H9 (cell line): Measurements from ENCODE around the gene CMYA5. TPM values are rescaled to one million over a fixed set of nuclear protein-coding genes. Genes with fewer than 3 reads are reported as not detected.
A peak's percentile ranks its signal among the peaks of the same experiment; 100 is the strongest.

Experiments used
- DNase-seq: peaks from one replicate; pipeline ENCODE4 v3.0.0-alpha.2; 2017
- H2AFZ ChIP-seq: one replicate; pipeline ENCODE4 v1.6.1; 2013; ENCODE audit warnings: mild to moderate bottlenecking, low read length, control low read depth, moderate library complexity
- H2AK5ac ChIP-seq: 2 replicates; pipeline ENCODE4 v1.6.1; 2013; ENCODE audit warnings: low read length, control low read depth, mixed read lengths; ENCODE audit not compliant: insufficient read length
- H2BK120ac ChIP-seq: one replicate; pipeline ENCODE4 v1.6.1; 2013; ENCODE audit warnings: low read depth, mild to moderate bottlenecking, low read length, control low read depth, inconsistent platforms; ENCODE audit not compliant: poor library complexity, severe bottlenecking
- H2BK12ac ChIP-seq: 2 replicates; pipeline ENCODE4 v1.6.1; 2013; ENCODE audit warnings: low read length, control low read depth, mixed read lengths, low read depth; ENCODE audit not compliant: insufficient read length
- H2BK15ac ChIP-seq: 2 replicates; pipeline ENCODE4 v1.6.1; 2013; ENCODE audit warnings: low read depth, low read length, control low read depth
- H2BK20ac ChIP-seq: one replicate; pipeline ENCODE4 v1.6.1; 2013; ENCODE audit warnings: low read depth, mild to moderate bottlenecking, low read length, control low read depth, inconsistent platforms; ENCODE audit not compliant: poor library complexity, severe bottlenecking
- H2BK5ac ChIP-seq: 2 replicates; pipeline ENCODE4 v1.6.1; 2013; ENCODE audit warnings: low read length, control low read depth, mixed read lengths; ENCODE audit not compliant: insufficient read length
- H3K14ac ChIP-seq: 2 replicates; pipeline ENCODE4 v1.6.1; 2013; ENCODE audit warnings: low read length, control low read depth; ENCODE audit not compliant: insufficient read depth
- H3K18ac ChIP-seq: 2 replicates; pipeline ENCODE4 v1.6.1; 2013; ENCODE audit warnings: low read depth, mild to moderate bottlenecking, mixed read lengths, low read length, control low read depth; ENCODE audit not compliant: insufficient read length
- H3K23ac ChIP-seq: 2 replicates; pipeline ENCODE4 v1.6.1; 2013; ENCODE audit warnings: low read length, control low read depth, mixed read lengths, low read depth; ENCODE audit not compliant: insufficient read length
- H3K23me2 ChIP-seq: 2 replicates; pipeline ENCODE4 v1.6.1; 2013; ENCODE audit warnings: low read depth, mild to moderate bottlenecking, mixed read lengths, low read length, control low read depth; ENCODE audit not compliant: insufficient read length, poor library complexity, severe bottlenecking
- H3K27ac ChIP-seq: 2 replicates; pipeline ENCODE4 v1.5.1; 2013; ENCODE audit warnings: low read length, control low read depth, mixed read lengths, low read depth; ENCODE audit not compliant: insufficient read length
- H3K27me3 ChIP-seq: 2 replicates; pipeline ENCODE4 v1.6.1; 2013; ENCODE audit warnings: low read length, control low read depth, inconsistent platforms; ENCODE audit not compliant: insufficient read depth
- H3K4ac ChIP-seq: 2 replicates; pipeline ENCODE4 v1.6.1; 2013; ENCODE audit warnings: low read depth, mild to moderate bottlenecking, control low read depth, inconsistent platforms, low read length, moderate library complexity
- H3K4me1 ChIP-seq: 2 replicates; pipeline ENCODE4 v1.6.1; 2013; ENCODE audit warnings: low read length, control low read depth, inconsistent platforms; ENCODE audit not compliant: insufficient read depth
- H3K4me2 ChIP-seq: 2 replicates; pipeline ENCODE4 v1.6.1; 2013; ENCODE audit warnings: low read length, control low read depth, mixed read lengths; ENCODE audit not compliant: insufficient read length, insufficient read depth
- H3K56ac ChIP-seq: 2 replicates; pipeline ENCODE4 v1.6.1; 2013; ENCODE audit warnings: low read depth, mild to moderate bottlenecking, mixed read lengths, low read length, control low read depth; ENCODE audit not compliant: insufficient read length
- H3K79me1 ChIP-seq: 2 replicates; pipeline ENCODE4 v1.6.1; 2013; ENCODE audit warnings: low read depth, mild to moderate bottlenecking, moderate library complexity, low read length, control low read depth, inconsistent platforms; ENCODE audit not compliant: insufficient read depth, poor library complexity, severe bottlenecking
- H3K79me2 ChIP-seq: 2 replicates; pipeline ENCODE4 v1.6.1; 2013; ENCODE audit warnings: low read length, control low read depth, inconsistent platforms; ENCODE audit not compliant: insufficient read depth
- H3K9ac ChIP-seq: 2 replicates; pipeline ENCODE4 v1.6.1; 2013; ENCODE audit warnings: low read length, control low read depth, mixed read lengths; ENCODE audit not compliant: insufficient read length; ENCODE audit errors: extremely low read depth
- H3K9me3 ChIP-seq: one replicate; pipeline ENCODE4 v1.6.1; 2013; ENCODE audit warnings: low read depth, low read length, inconsistent platforms; ENCODE audit not compliant: control insufficient read depth
- H3T11ph ChIP-seq: one replicate; pipeline ENCODE4 v1.6.1; 2013; ENCODE audit warnings: mild to moderate bottlenecking, low read length, control low read depth, inconsistent platforms
- H4K20me1 ChIP-seq: one replicate; pipeline ENCODE4 v1.6.1; 2013; ENCODE audit not compliant: control insufficient read depth, insufficient read length, insufficient read depth
- H4K5ac ChIP-seq: 2 replicates; pipeline ENCODE4 v1.6.1; 2013; ENCODE audit warnings: low read depth, mild to moderate bottlenecking, mixed read lengths, low read length, control low read depth; ENCODE audit not compliant: insufficient read length
- H4K8ac ChIP-seq: replicated peaks from 2 replicates; pipeline ENCODE4 v1.6.1; 2013; ENCODE audit warnings: low read length, control low read depth, mixed read lengths, low read depth; ENCODE audit not compliant: insufficient read length
- H4K91ac ChIP-seq: 2 replicates; pipeline ENCODE4 v1.6.1; 2013; ENCODE audit warnings: low read depth, mild to moderate bottlenecking, moderate library complexity, mixed read lengths, low read length, control low read depth; ENCODE audit not compliant: insufficient read length
- H3K27ac Mint-ChIP-seq, 3 experiments: 2 replicates in 2 of 3; 3 replicates in 1 of 3; pipeline ENCODE4 v1.8.0; 2020 to 2021; ENCODE audit warnings: mixed read lengths in 3 of 3, mild to moderate bottlenecking in 1 of 3, moderate library complexity in 1 of 3
- H3K27me3 Mint-ChIP-seq: 2 replicates; pipeline ENCODE4 v1.8.0; 2021; ENCODE audit warnings: low read depth, mild to moderate bottlenecking, moderate library complexity, mixed read lengths
- H3K36me3 Mint-ChIP-seq, 3 experiments: 2 replicates in 2 of 3; 3 replicates in 1 of 3; pipeline ENCODE4 v1.8.0; 2020 to 2021; ENCODE audit warnings: low read depth in 3 of 3, mixed read lengths in 3 of 3; ENCODE audit not compliant: insufficient read depth in 1 of 3
- H3K4me1 Mint-ChIP-seq, 2 experiments: 2 replicates each; pipeline ENCODE4 v1.8.0; 2020; ENCODE audit warnings: mixed read lengths in 2 of 2
- H3K4me3 Mint-ChIP-seq, 2 experiments: 2 replicates in 1 of 2; 3 replicates in 1 of 2; pipeline ENCODE4 v1.8.0; 2020 to 2021; ENCODE audit warnings: mild to moderate bottlenecking in 2 of 2, mixed read lengths in 2 of 2, moderate library complexity in 1 of 2
- H3K9me3 Mint-ChIP-seq, 2 experiments: 2 replicates in 1 of 2; 3 replicates in 1 of 2; pipeline ENCODE4 v1.8.0; 2020; ENCODE audit warnings: mild to moderate bottlenecking in 2 of 2, mixed read lengths in 2 of 2, moderate library complexity in 1 of 2
- WGBS: extraction: QIAGEN DNeasy Blood & Tissue Kit; methylation state at CpG from one replicate; pipeline ENCODE4 v1.1.7; 2013; ENCODE audit warnings: missing lambda C conversion rate, low lambda C conversion rate, mixed read lengths; ENCODE audit not compliant: insufficient read length; ENCODE audit errors: extremely low coverage; 5-methylcytosine and 5-hydroxymethylcytosine counted together
- total RNA-seq: library from RNA; stranded (reverse); gene quantifications from 2 replicates; pipeline ENCODE4 v1.2.1, GENCODE V29; 2021
- TF ChIP-seq, protein P1 (sequence below): fragments of 200-600 bp; sonication (generic); conservative IDR thresholded peaks from 3 replicates; pipeline ENCODE4 v1.8.0; 2021; ENCODE audit warnings: antibody characterized with exemption, mild to moderate bottlenecking

Gene CMYA5
- total RNA-seq, 1 experiment from 2014 or later = 1.8 TPM

GRCh38 chr5:79695526-79695925 lies 5.9 kb downstream of the CMYA5 start:
- no peak for DNase-seq

More at GRCh38 chr5:79695526-79695925, 5.9 kb downstream of the CMYA5 start:
- no peaks in the 10 kb centered on the region for H4K20me1 ChIP-seq
- H3K23ac ChIP-seq = no peak overlapping the region
- Mint-ChIP-seq H3K9me3 (peaks cover 0 to 8% of the 10 kb centered on the region in 2 experiments; a peak in 3 of 5 replicates), H3K4me3 (no peak overlapping the region), H3K27me3 (peaks cover 6% of the 10 kb centered on the region), H3K4me1 (peaks cover 19% of the 10 kb centered on the region in 2 experiments), H3K36me3 (peaks cover 0 to 8% (median 7%) of the 10 kb centered on the region in 3 experiments; a peak in 4 of 7 replicates), H3K27ac (no peak overlapping the region)
- H3K9me3 ChIP-seq = no peaks in the 10 kb centered on the region
- no peak overlapping the region for H3K18ac ChIP-seq
- no peak overlapping the region for H3K14ac ChIP-seq
- H3K79me1 ChIP-seq = no peaks in the 10 kb centered on the region
- H3K9ac ChIP-seq = no peak overlapping the region
- no peak overlapping the region for H3K4ac ChIP-seq
- H2BK120ac ChIP-seq = no peak overlapping the region
- no peaks in the 10 kb centered on the region for H3K23me2 ChIP-seq
- no peak overlapping the region for H3K56ac ChIP-seq
- no peak overlapping the region for H2BK5ac ChIP-seq
- no peak overlapping the region for H2AK5ac ChIP-seq
- H3K79me2 ChIP-seq = no peaks in the 10 kb centered on the region
- TF ChIP-seq, protein P1, sequence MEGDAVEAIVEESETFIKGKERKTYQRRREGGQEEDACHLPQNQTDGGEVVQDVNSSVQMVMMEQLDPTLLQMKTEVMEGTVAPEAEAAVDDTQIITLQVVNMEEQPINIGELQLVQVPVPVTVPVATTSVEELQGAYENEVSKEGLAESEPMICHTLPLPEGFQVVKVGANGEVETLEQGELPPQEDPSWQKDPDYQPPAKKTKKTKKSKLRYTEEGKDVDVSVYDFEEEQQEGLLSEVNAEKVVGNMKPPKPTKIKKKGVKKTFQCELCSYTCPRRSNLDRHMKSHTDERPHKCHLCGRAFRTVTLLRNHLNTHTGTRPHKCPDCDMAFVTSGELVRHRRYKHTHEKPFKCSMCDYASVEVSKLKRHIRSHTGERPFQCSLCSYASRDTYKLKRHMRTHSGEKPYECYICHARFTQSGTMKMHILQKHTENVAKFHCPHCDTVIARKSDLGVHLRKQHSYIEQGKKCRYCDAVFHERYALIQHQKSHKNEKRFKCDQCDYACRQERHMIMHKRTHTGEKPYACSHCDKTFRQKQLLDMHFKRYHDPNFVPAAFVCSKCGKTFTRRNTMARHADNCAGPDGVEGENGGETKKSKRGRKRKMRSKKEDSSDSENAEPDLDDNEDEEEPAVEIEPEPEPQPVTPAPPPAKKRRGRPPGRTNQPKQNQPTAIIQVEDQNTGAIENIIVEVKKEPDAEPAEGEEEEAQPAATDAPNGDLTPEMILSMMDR = no peak
- H4K8ac ChIP-seq = no peak overlapping the region
- H3K4me2 ChIP-seq = no peak overlapping the region
- no CpG with 5 or more reads among the region's 1 CpG for WGBS
- H3K27ac ChIP-seq = no peak overlapping the region
- H2BK20ac ChIP-seq = no peak overlapping the region
- H2BK12ac ChIP-seq = peak overlapping the region; percentile 48
- no peak overlapping the region for H4K91ac ChIP-seq
- no peak overlapping the region for H2BK15ac ChIP-seq
- no peak overlapping the region for H2AFZ ChIP-seq
- no peaks in the 10 kb centered on the region for H3K4me1 ChIP-seq
- H4K5ac ChIP-seq = no peak overlapping the region
- no peak overlapping the region for H3T11ph ChIP-seq
- no peaks in the 10 kb centered on the region for H3K27me3 ChIP-seq
